Measurements from ENCODE around the gene SLX4. TPM values are rescaled to one million over a fixed set of nuclear protein-coding genes. Genes with fewer than 3 reads are reported as not detected.

Gene SLX4
- total and polyA plus RNA-seq, 2 donors (not counting 1 experiment from before 2014, with no cell fraction given): 5.4 to 13.3 TPM

GRCh38 chr16:3641801-3642396 is 30.5 kb upstream of the SLX4 start:
- H3K27me3 ChIP-seq (replicated peaks in 1 of 4; ENCODE audit: control extremely low read depth in 1 of 4, control insufficient read depth in 3 of 4, insufficient read depth in 4 of 4, low read length in 3 of 4): no peaks in the 10 kb centered on the region
- ChIA-PET POLR2A (no interaction called here), CTCF (interaction anchor here (1.4 kb wide), 1 partner anchor 10 kb away, joined by 3 read pairs; no protein-coding TSS in a partner anchor)
- 91% methylated on average over 9 of the region's 9 CpGs for WGBS (ENCODE audit: insufficient coverage)
- no peak for TF ChIP-seq EZH2 (IDR thresholded peaks at IDR 0.05; ENCODE audit: borderline replicate concordance, insufficient read depth, low read depth, low read length, poor library complexity, severe bottlenecking)
- TF ChIP-seq CTCF (IDR thresholded peaks at IDR 0.05): no peak
- H3K4me2 ChIP-seq (replicated peaks; ENCODE audit: low read depth, low read length, poor library complexity, severe bottlenecking): peak overlapping the region; percentile 6
- Mint-ChIP-seq H3K27me3 (no peaks in the 10 kb centered on the region), H3K4me1 (peaks cover 18% of the 10 kb centered on the region), H3K9me3 (ENCODE audit: insufficient read depth) (no peaks in the 10 kb centered on the region), H3K27ac (no peak overlapping the region), H3K4me3 (no peak overlapping the region)
- H3K36me3 ChIP-seq (replicated peaks in 1 of 2; ENCODE audit: control extremely low read depth in 1 of 2, control insufficient read depth in 1 of 2, extremely low read depth in 1 of 2, insufficient read depth in 2 of 2, low read length in 1 of 2): peaks cover 0 to 37% of the 10 kb centered on the region in 2 experiments
- DNase-seq: no peak
- no peak overlapping the region for H2AFZ ChIP-seq (ENCODE audit: insufficient read depth, low read depth, low read length, poor library complexity, severe bottlenecking)
- no peaks in the 10 kb centered on the region for H4K20me1 ChIP-seq (ENCODE audit: control insufficient read depth, insufficient read depth, low read length, poor library complexity, severe bottlenecking)
- no peaks in the 10 kb centered on the region for H3K9me3 ChIP-seq (ENCODE audit: control extremely low read depth in 1 of 3, control insufficient read depth in 2 of 3, insufficient read depth in 1 of 3, low read length in 2 of 3)
- no peak for ATAC-seq (ENCODE audit: low read depth)
- H3K4me1 ChIP-seq (ENCODE audit: control insufficient read depth in 2 of 2, insufficient read depth in 2 of 2, low read length in 2 of 2): peaks cover 13 to 26% of the 10 kb centered on the region in 2 donors
- H3K27ac ChIP-seq (ENCODE audit: low read length in 2 of 2): no peak overlapping the region
- no peak overlapping the region for H3K9ac ChIP-seq (ENCODE audit: low read length)
- no peak overlapping the region for H3K4me3 ChIP-seq (ENCODE audit: control extremely low read depth in 1 of 5, extremely low read depth in 1 of 5, insufficient read depth in 1 of 5, low read depth in 2 of 5, low read length in 4 of 5)
- H3K79me2 ChIP-seq (ENCODE audit: control insufficient read depth, insufficient read depth, low read length): peaks cover 47% of the 10 kb centered on the region
- intact Hi-C loops (cut with micrococcal nuclease): no loop called here

GRCh38 chr16:3640632-3641501 is 29.5 kb upstream of the SLX4 start:
- H3K4me2 ChIP-seq (replicated peaks; ENCODE audit: low read depth, low read length, poor library complexity, severe bottlenecking): peak overlapping the region; percentile 6
- Mint-ChIP-seq H3K4me3 (no peak overlapping the region), H3K9me3 (ENCODE audit: insufficient read depth) (no peaks in the 10 kb centered on the region), H3K27ac (no peak overlapping the region), H3K4me1 (peaks cover 23% of the 10 kb centered on the region), H3K27me3 (no peaks in the 10 kb centered on the region)
- no peak overlapping the region for H2AFZ ChIP-seq (ENCODE audit: insufficient read depth, low read depth, low read length, poor library complexity, severe bottlenecking)
- peaks cover 13 to 27% of the 10 kb centered on the region in 2 donors for H3K4me1 ChIP-seq (ENCODE audit: control insufficient read depth in 2 of 2, insufficient read depth in 2 of 2, low read length in 2 of 2)
- intact Hi-C loops (cut with micrococcal nuclease): no loop called here
- no peaks in the 10 kb centered on the region for H4K20me1 ChIP-seq (ENCODE audit: control insufficient read depth, insufficient read depth, low read length, poor library complexity, severe bottlenecking)
- 97% methylated on average over 17 of the region's 17 CpGs for WGBS (ENCODE audit: insufficient coverage)
- CTCF ChIA-PET: interaction anchor here (1.4 kb wide), 1 partner anchor 9 kb away, joined by 3 read pairs; no protein-coding TSS in a partner anchor
- POLR2A ChIA-PET: no interaction called here
- H3K36me3 ChIP-seq (replicated peaks in 1 of 2; ENCODE audit: control extremely low read depth in 1 of 2, control insufficient read depth in 1 of 2, extremely low read depth in 1 of 2, insufficient read depth in 2 of 2, low read length in 1 of 2): peaks cover 0 to 37% of the 10 kb centered on the region in 2 experiments
- H3K4me3 ChIP-seq (ENCODE audit: control extremely low read depth in 1 of 5, extremely low read depth in 1 of 5, insufficient read depth in 1 of 5, low read depth in 2 of 5, low read length in 4 of 5): no peak overlapping the region
- H3K79me2 ChIP-seq (ENCODE audit: control insufficient read depth, insufficient read depth, low read length): peaks cover 57% of the 10 kb centered on the region
- TF ChIP-seq EZH2 (IDR thresholded peaks at IDR 0.05; ENCODE audit: borderline replicate concordance, insufficient read depth, low read depth, low read length, poor library complexity, severe bottlenecking) (no peak), CTCF (IDR thresholded peaks at IDR 0.05) (no peak)
- H3K9ac ChIP-seq (ENCODE audit: low read length): no peak overlapping the region
- ATAC-seq (ENCODE audit: low read depth) (no peak), DNase-seq (no peak)
- no peaks in the 10 kb centered on the region for H3K27me3 ChIP-seq (replicated peaks in 1 of 4; ENCODE audit: control extremely low read depth in 1 of 4, control insufficient read depth in 3 of 4, insufficient read depth in 4 of 4, low read length in 3 of 4)
- H3K9me3 ChIP-seq (ENCODE audit: control extremely low read depth in 1 of 3, control insufficient read depth in 2 of 3, insufficient read depth in 1 of 3, low read length in 2 of 3): no peaks in the 10 kb centered on the region
- no peak overlapping the region for H3K27ac ChIP-seq (ENCODE audit: low read length in 2 of 2)
